ENCODE measurements around the gene CXCR1. TPM values are rescaled to one million over a fixed set of nuclear protein-coding genes. Genes with fewer than 3 reads are reported as not detected.
A peak's percentile ranks its signal among the peaks of the same experiment; 100 is the strongest.

CXCR1 gene
- total RNA-seq, 1 experiment from 2014 or later, result not detected

- H3K9ac ChIP-seq (ENCODE audit: low read length), result no peak overlapping the region
- DNase-seq, result peak; percentile 81
- H3K9me3 ChIP-seq (ENCODE audit: low read length), result no peaks in the 10 kb centered on the region
- H3K9me2 ChIP-seq (replicated peaks; ENCODE audit: low read length), result no peaks in the 10 kb centered on the region
- no peak overlapping the region; the same call in 1 of the 2 replicates for H3K4me3 ChIP-seq (ENCODE audit: low read length)
- H3K4me1 ChIP-seq (ENCODE audit: insufficient read depth, low read length), result 0 out of 2 replicates have a peak, but pooled peaks cover 4% of the 10 kb centered on the region
- TF ChIP-seq CTCF (conservative IDR thresholded peaks at IDR 0.05; ENCODE audit: low read depth, low read length) (peak; percentile 87), EZH2 (IDR thresholded peaks at IDR 0.05; ENCODE audit: low read length, unreplicated experiment) (no peak)
- H3K79me2 ChIP-seq (ENCODE audit: low read length), result no peaks in the 10 kb centered on the region
- H3K27ac ChIP-seq (ENCODE audit: low read length), result no peak overlapping the region
- no TSS peak for BruUV-seq (replicated peaks)
- ChIA-PET POLR2A (ENCODE audit: unreplicated experiment) (no interaction called here), CTCF (no interaction called here)
- no peaks in the 10 kb centered on the region for H3F3A ChIP-seq (ENCODE audit: low read length, unreplicated experiment)
- H3K27me3 ChIP-seq (ENCODE audit: low read length), result peaks cover 8% of the 10 kb centered on the region
- H3K36me3 ChIP-seq (ENCODE audit: low read depth, low read length), result no peaks in the 10 kb centered on the region
- peak overlapping the region; percentile 52 for H3K4me2 ChIP-seq (ENCODE audit: low read length)
- intact Hi-C loops (cut with micrococcal nuclease), result loop anchor here (1.0 to 10.0 kb wide), 6 partner anchors 30 to 210 kb away; partner anchors contain the start of genes AAMP, CATIP and PNKD
- H4K20me1 ChIP-seq (ENCODE audit: low read length), result no peaks in the 10 kb centered on the region
- peak overlapping the region; percentile 91 for H2AFZ ChIP-seq (ENCODE audit: low read length)
- peak; percentile 97 for ATAC-seq
These were observed 19.6 kb upstream of the CXCR1 start for GRCh38 chr2:218186355-218186766.

GRCh38 chr2:218184331-218184730, 17.6 kb upstream of the CXCR1 start:
- H3K36me3 ChIP-seq (ENCODE audit: low read depth, low read length), result no peaks in the 10 kb centered on the region
- no peaks in the 10 kb centered on the region for H4K20me1 ChIP-seq (ENCODE audit: low read length)
- H3K27ac ChIP-seq (ENCODE audit: low read length), result no peak overlapping the region
- BruUV-seq (replicated peaks), result no TSS peak
- ATAC-seq, result no peak
- H3K4me3 ChIP-seq (ENCODE audit: low read length), result no peak overlapping the region
- H3K4me1 ChIP-seq (ENCODE audit: insufficient read depth, low read length), result 0 out of 2 replicates have a peak, but pooled peaks cover 4% of the 10 kb centered on the region
- no peak overlapping the region for H3K9ac ChIP-seq (ENCODE audit: low read length)
- DNase-seq, result no peak
- POLR2A ChIA-PET (ENCODE audit: unreplicated experiment), result no interaction called here
- no peak overlapping the region for H3K4me2 ChIP-seq (ENCODE audit: low read length)
- H3F3A ChIP-seq (ENCODE audit: low read length, unreplicated experiment), result no peaks in the 10 kb centered on the region
- no peak overlapping the region for H2AFZ ChIP-seq (ENCODE audit: low read length)
- intact Hi-C loops (cut with micrococcal nuclease), result loop anchor here (10.0 kb wide), 1 partner anchor 170 kb away; the partner anchor contains the start of gene CATIP
- H3K9me2 ChIP-seq (replicated peaks; ENCODE audit: low read length), result no peaks in the 10 kb centered on the region
- H3K9me3 ChIP-seq (ENCODE audit: low read length), result no peaks in the 10 kb centered on the region
- CTCF ChIA-PET, result no interaction called here
- TF ChIP-seq EZH2phosphoT487 (IDR thresholded peaks at IDR 0.05; ENCODE audit: borderline replicate concordance, low read length) (no peak), CTCF (conservative IDR thresholded peaks at IDR 0.05; ENCODE audit: low read depth, low read length) (no peak), EZH2 (IDR thresholded peaks at IDR 0.05; ENCODE audit: low read length, unreplicated experiment) (no peak)
- peaks cover 8% of the 10 kb centered on the region for H3K27me3 ChIP-seq (ENCODE audit: low read length)
- no peaks in the 10 kb centered on the region for H3K79me2 ChIP-seq (ENCODE audit: low read length)

- DNase-seq, result no peak
- H3K27me3 ChIP-seq (ENCODE audit: low read length), result peaks cover 8% of the 10 kb centered on the region
- ChIA-PET CTCF (no interaction called here), POLR2A (ENCODE audit: unreplicated experiment) (no interaction called here)
- H3K9me3 ChIP-seq (ENCODE audit: low read length), result no peaks in the 10 kb centered on the region
- no peaks in the 10 kb centered on the region for H3K36me3 ChIP-seq (ENCODE audit: low read depth, low read length)
- H3K27ac ChIP-seq (ENCODE audit: low read length), result no peak overlapping the region
- ATAC-seq, result no peak
- H3K4me3 ChIP-seq (ENCODE audit: low read length), result no peak overlapping the region
- no peaks in the 10 kb centered on the region for H4K20me1 ChIP-seq (ENCODE audit: low read length)
- TF ChIP-seq EZH2 (IDR thresholded peaks at IDR 0.05; ENCODE audit: low read length, unreplicated experiment), result no peak
- TF ChIP-seq CTCF (conservative IDR thresholded peaks at IDR 0.05; ENCODE audit: low read depth, low read length), result no peak
- TF ChIP-seq EZH2phosphoT487 (IDR thresholded peaks at IDR 0.05; ENCODE audit: borderline replicate concordance, low read length), result no peak
- no peak overlapping the region for H3K9ac ChIP-seq (ENCODE audit: low read length)
- intact Hi-C loops (cut with micrococcal nuclease), result loop anchor here (10.0 kb wide), 1 partner anchor 174 kb away; the partner anchor contains the start of gene CATIP
- H3K9me2 ChIP-seq (replicated peaks; ENCODE audit: low read length), result no peaks in the 10 kb centered on the region
- BruUV-seq (replicated peaks), result no TSS peak
- no peaks in the 10 kb centered on the region for H3F3A ChIP-seq (ENCODE audit: low read length, unreplicated experiment)
- no peaks in the 10 kb centered on the region for H3K79me2 ChIP-seq (ENCODE audit: low read length)
- H3K4me1 ChIP-seq (ENCODE audit: insufficient read depth, low read length), result no peaks in the 10 kb centered on the region
- H2AFZ ChIP-seq (ENCODE audit: low read length), result no peak overlapping the region
- H3K4me2 ChIP-seq (ENCODE audit: low read length), result no peak overlapping the region
These were observed 13.8 kb upstream of the CXCR1 start for GRCh38 chr2:218180467-218181114.
